Purkinje cell (primary cell): ENCODE results near the gene BBIP1. TPM values are rescaled to one million over a fixed set of nuclear protein-coding genes. Genes with fewer than 3 reads are reported as not detected.

Experiments
- polyA plus RNA-seq: library from polyadenylated mRNA; unstranded; fragments of >200 nt; fragmentation: Nextera tagmentation; gene quantifications from 2 replicates; pipeline ENCODE4 v1.2.1, GENCODE V29; 2014

BBIP1 gene, protein sequence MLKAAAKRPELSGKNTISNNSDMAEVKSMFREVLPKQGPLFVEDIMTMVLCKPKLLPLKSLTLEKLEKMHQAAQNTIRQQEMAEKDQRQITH
- 175 and 236 TPM in 2 replicates for polyA plus RNA-seq

GRCh38 chr10:110918643-110919348 is at the start of gene BBIP1:
TSS of gene BBIP1 (minus strand) at chr10:110919180. CDS start at chr10:110918157, 1,023 bp downstream.

DNA sequence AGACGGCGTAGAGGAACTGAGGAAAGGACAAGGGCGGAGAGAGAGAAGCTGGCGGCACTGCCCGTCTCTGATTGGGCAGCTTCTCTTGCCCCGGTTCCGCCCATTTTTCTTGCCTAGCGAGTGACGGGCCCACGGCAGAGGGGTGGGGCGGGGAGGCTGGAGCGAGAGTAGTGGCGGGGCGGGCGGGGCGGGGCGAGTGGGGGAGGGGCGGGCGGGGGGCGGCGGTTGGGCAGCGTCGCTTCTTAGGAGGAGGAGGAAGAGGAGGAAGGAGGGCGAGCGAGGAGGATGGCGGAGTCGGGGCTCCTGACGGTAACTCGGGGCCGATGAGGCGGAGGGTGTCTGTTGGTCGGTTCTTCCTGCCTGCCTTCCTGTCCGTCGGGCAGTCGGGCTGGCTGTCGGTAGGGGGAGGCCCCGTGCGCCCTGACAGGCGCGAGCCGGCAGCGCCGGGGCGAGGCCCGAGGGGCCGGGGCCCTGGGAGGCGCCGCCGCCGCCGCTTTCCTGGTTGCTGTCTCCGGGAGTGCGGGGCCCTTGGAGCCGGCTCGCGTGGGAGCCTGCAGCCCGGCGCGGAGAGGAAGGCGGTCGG is 460 bp upstream of the BBIP1 start, which contains the start of gene SHOC2:
SHOC2 (plus strand) TSS at position 256 of the 583 bp plus-strand sequence. CDS start 44,755 bp downstream, outside the sequence.

DNA sequence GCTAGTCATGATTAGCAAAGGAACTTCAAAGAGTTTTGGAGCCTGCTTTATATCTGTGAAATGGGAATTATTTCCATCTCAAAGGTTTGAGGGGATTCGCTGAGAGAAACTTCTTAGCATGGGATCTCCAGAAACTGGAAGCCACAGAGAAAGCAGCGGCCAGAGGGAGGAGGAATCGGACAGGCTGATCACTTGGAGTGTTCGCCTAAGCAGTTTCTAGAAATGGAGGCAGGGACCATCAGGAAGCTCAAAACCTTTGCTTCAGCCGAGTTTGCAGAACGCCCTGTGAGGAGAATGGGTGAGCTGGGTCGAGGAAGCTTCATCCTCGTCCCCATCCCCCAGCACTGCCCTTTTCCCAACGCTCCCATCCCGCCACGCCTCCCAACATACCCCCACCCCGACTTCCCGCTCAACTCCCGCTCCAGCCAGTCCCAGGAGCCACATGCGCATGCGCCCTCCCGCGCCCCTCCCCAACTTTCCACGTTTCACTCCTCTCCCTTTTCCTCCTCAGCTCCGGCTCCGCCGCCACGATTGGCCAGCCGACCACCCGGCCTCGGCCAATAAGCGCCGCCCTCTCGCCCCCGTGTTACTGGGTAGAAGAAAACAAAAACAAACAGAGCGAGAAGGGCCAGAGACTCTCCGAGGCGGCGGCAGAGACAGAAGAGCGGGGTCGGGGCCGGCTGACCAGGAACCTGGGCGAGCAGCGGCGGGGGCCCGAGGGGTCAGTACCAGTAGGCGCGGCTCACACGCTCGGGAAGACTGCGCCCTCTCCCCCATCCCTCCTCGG is 47.5 kb downstream of the BBIP1 start, which contains the start of gene PDCD4:
PDCD4 (plus strand) TSS at position 631 of the 787 bp plus-strand sequence. CDS start 4,100 bp downstream, outside the sequence.

Other genes with a start within 250 kb of the BBIP1 start
- 126 and 151 TPM in 2 replicates for gene PDCD4, start 47.3 kb downstream of the BBIP1 start, polyA plus RNA-seq
- gene SHOC2, start 424 bp upstream of the BBIP1 start, polyA plus RNA-seq = 93.9 and 102 TPM in 2 replicates
- 0.52 and 1.6 TPM in 2 replicates for gene ADRA2A, start 157.8 kb upstream of the BBIP1 start, polyA plus RNA-seq